NCI-H345 (cell line): ENCODE data around the gene INTS6.

Source experiments
- DNase-seq: peaks from one replicate; lab custom pipeline; 2025; lab: John Stamatoyannopoulos, UW

Gene INTS6

GRCh38 chr13:51346397-51346796 lies 106.4 kb downstream of the INTS6 start:
- DNase-seq = no peak

DNA sequence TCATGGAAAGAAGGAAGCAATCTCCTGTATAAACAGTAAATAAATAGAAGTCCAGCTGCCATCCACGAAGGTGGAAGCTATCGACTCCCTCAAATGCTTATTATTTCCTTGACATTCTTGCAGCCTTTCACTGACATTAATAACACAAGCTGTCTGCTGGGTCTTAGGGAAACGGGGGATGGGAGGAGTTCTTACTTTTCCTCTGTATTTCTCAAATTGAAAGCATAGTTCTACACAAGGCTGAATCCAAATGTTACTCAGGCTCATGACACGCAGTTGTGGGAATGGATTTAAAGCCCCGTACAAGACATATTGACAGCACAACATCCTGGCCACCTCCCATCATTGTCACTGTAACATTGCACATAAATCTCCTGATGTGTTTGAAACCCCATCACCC lies 109.4 kb downstream of the INTS6 start:
- no peak for DNase-seq

DNA sequence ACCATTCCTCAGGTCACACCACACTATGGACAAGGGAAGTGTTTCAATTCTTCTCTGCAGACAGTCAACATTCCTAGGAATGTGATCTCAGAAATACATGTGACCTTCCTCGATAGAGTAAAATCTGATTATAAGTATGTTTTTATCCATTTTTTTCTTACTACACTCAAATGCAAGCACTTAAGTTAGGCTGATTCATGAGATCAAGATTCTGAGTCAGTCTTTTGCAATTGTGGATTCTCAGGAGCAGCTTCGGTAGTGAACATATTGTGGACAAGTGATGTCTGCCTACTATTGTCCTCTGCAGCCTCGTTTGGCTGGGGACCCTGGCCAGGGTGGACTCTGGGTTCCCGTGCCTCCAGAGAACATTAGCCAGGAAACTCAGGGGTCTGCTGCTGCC lies 110.1 kb downstream of the INTS6 start:
- DNase-seq = no peak

DNA sequence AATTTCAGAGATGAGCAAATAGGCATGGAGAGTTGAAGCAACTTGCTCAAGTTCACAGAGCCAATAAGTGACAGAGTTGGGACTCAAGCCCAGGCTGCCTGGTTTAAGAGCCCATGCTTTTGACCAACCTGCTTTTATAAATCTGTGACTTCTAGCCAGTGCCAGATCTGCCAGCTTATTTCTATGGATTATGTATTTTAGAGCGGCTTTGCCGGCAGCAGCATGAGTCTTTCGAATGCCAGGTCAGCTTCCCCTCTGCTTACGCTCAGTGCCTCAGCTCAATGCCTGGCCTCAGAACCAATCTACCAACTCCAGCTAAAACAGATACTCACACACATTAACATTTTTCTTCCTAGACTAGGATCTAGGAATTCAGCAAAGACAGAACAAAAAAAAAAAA lies 111.0 kb downstream of the INTS6 start:
- no peak for DNase-seq

DNA sequence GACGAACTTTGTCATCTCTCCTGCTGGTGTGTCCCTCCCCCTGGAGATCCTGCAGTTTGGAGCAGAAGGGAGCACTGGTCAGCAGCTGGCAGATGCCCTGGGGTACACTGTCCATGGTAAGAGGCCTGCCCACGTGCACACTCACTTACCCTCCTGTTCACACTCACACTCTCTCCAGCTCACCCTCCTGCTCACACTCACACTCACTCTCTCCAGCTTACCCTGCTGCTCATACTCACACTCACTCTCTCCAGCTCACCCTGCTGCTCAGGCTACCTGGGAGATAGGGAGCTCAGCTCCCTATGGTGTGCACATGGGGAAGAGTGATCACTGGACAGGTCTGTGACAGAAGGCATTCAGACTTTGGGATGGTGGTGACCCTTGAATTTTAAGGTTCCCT lies 111.6 kb downstream of the INTS6 start:
- DNase-seq = no peak

DNA sequence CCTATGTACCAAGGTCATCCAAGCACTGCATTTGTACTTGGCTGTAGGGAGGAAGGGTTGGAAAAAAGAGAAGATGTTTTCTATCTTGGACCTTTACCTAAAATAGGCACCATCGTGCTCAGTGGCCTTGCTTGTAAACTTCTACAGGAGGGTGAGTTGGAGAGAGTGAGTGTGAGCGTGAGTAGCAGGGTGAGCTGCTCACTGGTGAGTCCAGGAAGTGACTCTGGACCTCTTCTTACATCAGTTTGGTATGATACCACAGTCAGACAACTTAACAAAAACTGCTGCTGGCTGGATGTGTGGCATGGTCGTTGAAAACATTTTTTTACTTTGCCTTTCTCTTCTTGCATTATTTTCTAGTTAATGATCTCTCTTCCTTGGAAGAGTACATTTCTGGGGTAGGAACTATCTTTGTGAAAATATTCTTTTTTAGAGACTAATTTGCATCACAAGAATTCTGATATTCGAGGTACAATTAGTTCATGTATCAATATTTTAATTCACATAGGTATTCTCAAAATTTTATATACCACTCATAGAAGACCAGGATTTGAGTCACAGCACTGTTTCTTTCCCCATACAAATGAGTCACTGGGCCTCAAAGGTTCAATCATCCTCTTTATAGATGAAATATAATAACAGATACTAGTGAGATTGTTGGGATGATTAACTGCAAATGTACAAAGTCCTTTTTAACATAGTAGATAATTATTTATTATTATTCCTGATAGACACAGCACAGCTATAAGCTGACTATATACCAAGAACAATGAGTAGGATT lies 112.7 kb downstream of the INTS6 start:
- no peak for DNase-seq

- DNase-seq = no peak
Measured at GRCh38 chr13:51339354-51339753, 113.5 kb downstream of the INTS6 start, which contains the start of gene SERPINE3. Gene SERPINE3 (plus strand): TSS chr13:51339691. CDS start chr13:51341092, 1,401 bp downstream.

DNA sequence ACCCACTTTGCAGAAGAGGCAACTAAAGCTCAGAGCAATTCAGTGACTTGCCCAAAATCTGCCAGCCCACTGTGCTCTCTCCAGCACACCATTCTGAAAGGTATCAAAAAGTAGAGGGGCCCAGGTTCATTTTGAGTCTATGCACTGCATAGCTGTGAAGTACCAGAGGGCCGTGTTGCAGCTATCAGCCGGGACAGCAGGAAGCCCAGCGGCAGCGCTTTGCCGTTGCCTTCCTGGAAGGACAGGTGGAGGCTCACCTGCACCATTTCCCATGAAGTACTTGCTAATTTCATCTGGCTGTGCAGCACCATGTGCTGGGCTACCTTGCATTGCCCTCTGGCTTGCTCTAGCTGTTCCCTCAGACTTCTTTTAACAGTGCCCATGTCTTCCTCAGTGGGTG lies 116.1 kb downstream of the INTS6 start:
- DNase-seq = no peak

GRCh38 chr13:51333826-51334225 lies 119.0 kb downstream of the INTS6 start:
- no peak for DNase-seq

- DNase-seq = no peak
Measured at GRCh38 chr13:51333421-51333820, 119.4 kb downstream of the INTS6 start.

DNA sequence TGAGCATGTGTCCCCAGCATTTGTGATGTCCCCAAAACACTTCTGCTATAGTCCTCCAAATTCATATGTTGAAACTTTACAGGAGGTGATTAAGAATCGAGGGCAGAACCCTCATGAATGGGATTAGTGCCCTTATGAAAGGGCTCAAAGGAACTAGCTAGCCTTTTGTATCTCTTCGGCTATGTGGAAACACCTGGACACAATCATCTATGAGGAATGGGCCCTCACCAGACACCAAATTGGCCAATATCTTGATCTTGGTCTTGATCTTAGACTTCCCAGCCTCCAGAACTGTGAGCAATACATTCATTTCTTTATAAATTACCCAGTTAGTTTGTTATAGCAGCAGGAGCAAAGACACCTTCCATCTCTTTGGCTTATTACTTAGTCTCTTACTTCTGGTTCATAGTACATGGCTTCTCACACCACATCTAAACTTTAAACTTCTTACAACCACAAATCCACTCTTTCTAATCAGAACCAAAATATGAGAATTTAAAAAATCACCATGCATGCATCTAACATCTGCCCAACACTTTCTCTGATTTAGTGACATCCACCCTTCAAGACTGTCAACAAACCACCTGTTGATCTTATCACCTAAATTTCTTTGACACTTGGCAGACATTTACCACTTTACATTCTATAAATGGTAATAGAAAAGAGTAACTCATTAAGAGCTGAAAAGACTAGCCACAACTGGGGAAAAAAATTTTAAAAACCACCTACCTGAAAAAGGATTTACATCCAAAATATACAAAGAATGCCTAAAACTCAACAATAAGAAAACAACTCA lies 120.1 kb downstream of the INTS6 start:
- no peak for DNase-seq

- no peak for DNase-seq
Measured at GRCh38 chr13:51331354-51331861, 121.4 kb downstream of the INTS6 start.

GRCh38 chr13:51330791-51331190 lies 122.0 kb downstream of the INTS6 start:
- no peak for DNase-seq

DNA sequence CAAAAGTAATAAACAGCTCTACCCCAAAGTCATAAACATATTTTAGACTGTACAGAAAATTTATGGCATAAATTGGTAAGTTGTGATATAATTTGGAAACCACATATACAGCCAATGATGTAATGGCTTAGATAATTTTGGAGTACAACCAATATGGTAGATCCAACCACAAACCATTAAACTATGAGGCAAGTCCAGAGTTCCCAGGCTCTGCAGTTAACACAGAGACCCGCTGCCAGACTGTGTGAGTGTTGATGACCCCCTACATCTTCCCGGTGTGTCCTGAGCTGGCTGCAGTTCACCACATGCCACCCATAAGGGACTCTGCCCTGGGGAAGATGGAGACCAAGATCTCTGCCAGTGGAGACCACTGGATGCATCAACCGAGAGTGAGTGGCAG lies 123.2 kb downstream of the INTS6 start:
- no peak for DNase-seq

- DNase-seq = no peak
Measured at GRCh38 chr13:51328488-51328887, 124.3 kb downstream of the INTS6 start.

DNA sequence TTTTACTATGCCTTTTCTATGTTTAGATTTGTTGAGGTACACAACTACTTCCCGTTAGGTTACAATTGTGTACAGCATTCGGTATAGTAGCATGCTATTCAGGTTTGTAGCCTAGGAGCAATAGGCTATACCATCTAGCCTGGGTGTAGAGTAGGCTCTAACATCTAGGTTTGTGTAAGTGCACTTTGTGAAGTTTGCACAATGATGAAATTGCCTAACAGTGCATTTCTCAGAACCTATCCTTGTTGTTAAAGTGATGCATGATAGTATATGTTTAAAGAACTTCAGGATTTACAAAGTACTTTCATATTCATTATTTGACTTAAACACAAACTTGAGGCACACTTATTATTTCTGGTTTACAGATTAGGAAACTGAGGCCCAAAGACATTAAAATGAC lies 124.9 kb downstream of the INTS6 start:
- DNase-seq = no peak

GRCh38 chr13:51326777-51327176 lies 126.1 kb downstream of the INTS6 start:
- DNase-seq = no peak

DNA sequence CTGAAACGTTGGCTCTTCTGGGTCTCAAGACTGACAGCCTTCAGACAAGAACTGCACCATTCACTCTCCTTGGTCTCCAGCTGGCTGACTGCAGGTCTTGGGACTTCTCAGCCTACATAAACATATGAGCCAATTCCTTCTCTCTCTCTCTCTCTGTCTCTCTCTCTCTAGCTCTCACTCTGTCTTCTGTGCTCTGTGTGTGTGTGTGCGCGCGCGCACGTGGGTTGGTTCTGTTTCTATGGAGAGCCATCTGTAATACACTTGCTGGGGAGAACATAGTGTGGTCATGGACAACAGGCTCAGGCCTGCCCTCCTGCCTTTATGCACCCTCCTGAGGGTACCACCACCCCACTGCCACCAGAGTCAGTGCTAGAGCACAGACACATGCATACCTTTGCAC lies 127.0 kb downstream of the INTS6 start:
- DNase-seq = no peak

DNA sequence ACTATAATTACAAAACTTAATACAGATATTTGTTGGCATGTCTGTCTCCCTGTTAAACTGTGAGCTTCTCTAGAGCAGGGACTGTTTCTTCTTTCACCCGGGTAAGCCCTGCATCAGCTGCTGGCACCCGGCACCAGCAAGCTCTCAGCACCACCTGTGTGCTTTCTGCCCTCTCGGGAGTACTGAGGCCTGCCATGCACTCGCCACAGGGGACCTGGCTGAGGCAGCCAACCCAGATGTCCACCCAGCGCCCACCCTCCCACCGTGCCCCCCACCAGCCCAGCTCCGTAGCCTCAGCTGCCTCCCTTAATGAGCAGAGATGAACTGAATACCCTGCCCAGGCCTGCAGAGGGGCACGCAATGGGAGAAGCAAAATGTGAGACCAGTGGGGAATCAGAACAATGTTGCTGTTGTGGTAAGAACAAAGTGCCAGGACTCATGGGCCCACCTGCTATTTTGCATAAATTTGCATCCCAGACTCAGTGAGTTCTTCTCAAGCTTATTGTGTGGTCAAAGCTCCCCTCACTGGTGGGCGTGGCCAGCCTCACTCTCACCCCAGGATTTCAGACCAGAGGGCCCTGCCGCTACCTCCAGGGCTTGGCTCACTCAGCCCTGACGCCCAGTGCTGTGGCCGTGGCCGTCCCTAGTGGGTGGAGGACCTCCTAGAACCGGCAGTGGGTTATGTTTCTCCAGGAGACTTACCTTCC lies 128.0 kb downstream of the INTS6 start:
- no peak for DNase-seq

GRCh38 chr13:51323824-51324511 lies 128.9 kb downstream of the INTS6 start:
- DNase-seq = no peak

DNA sequence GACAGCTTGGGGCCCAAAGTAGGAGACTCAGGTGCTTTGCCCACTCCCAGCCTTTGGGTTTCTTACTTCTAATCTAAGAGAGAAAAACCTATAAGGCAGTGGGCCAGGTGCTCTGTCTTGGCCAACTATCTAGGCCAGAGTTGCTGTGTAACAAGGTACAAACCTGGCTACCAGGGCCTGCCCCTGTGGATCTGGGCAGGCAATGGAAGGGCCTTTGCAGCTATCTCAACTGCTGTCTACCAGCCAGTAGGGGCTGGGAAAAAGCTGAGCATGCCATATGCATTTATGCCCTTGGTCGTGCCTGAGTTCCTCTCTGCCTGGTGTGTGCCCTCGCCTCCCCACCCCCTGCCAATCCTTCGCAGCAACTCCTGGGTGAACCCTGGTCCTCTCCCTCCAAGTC lies 130.0 kb downstream of the INTS6 start:
- no peak for DNase-seq

DNA sequence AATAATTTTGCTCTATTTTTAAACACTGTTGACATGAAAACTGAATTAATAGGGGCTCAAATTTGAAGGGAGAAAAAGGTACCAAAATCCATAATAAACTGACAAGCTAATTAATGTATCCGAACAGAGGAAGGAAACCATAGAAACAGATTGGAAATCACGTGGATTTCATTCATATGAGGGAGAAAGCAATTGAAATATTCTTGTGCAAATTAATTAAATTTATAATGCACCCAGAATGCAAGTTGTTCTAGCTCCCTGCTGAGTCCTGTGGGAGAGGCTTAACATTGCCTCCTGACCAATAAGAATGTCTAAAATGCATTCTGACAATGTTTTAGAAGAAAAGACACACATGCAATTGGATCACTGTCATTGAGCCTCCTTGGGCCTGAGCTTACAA lies 131.0 kb downstream of the INTS6 start:
- no peak for DNase-seq
